ENCODE data around the gene FGFRL1.
A peak's percentile ranks its signal among the peaks of the same experiment; 100 is the strongest.

FGFRL1 gene, protein sequence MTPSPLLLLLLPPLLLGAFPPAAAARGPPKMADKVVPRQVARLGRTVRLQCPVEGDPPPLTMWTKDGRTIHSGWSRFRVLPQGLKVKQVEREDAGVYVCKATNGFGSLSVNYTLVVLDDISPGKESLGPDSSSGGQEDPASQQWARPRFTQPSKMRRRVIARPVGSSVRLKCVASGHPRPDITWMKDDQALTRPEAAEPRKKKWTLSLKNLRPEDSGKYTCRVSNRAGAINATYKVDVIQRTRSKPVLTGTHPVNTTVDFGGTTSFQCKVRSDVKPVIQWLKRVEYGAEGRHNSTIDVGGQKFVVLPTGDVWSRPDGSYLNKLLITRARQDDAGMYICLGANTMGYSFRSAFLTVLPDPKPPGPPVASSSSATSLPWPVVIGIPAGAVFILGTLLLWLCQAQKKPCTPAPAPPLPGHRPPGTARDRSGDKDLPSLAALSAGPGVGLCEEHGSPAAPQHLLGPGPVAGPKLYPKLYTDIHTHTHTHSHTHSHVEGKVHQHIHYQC

DNA sequence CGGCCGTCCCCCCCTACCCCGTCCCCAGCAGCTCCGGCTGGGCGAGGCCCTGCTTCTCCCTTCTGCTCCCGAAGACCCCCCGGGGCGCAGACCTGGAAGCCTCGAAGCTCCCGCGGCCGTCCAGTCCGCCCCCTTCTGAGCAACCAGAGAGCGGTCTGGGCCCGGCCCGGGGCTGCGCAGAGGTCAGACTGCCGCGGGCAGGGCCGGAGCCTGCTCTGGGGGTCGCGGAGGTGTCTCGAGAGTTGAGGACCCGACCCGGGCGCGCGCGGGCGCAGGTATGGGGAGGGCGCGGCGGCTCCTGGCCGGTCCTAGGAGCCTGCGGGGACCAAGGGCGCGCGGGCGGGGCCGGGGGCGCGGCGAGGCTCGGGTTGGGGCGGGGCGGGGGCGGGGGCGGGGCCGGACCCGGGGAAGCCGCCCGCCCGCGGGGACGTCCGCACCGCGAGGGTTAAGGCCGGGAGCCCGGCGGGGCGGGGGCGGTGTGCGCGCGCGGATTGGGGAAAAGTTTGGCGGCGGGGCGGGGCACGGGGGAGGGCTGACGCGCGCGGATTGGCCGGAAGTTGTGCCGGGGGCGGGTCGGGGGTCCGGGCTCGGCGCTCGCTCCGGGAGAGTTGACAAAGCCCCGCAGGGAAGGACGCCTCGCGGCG is at the start of gene FGFRL1:
FGFRL1 (plus strand) TSS at position 605 of the 644 bp plus-strand sequence. CDS start 860 bp downstream, outside the sequence.
- peak; percentile 58 for DNase-seq

DNA sequence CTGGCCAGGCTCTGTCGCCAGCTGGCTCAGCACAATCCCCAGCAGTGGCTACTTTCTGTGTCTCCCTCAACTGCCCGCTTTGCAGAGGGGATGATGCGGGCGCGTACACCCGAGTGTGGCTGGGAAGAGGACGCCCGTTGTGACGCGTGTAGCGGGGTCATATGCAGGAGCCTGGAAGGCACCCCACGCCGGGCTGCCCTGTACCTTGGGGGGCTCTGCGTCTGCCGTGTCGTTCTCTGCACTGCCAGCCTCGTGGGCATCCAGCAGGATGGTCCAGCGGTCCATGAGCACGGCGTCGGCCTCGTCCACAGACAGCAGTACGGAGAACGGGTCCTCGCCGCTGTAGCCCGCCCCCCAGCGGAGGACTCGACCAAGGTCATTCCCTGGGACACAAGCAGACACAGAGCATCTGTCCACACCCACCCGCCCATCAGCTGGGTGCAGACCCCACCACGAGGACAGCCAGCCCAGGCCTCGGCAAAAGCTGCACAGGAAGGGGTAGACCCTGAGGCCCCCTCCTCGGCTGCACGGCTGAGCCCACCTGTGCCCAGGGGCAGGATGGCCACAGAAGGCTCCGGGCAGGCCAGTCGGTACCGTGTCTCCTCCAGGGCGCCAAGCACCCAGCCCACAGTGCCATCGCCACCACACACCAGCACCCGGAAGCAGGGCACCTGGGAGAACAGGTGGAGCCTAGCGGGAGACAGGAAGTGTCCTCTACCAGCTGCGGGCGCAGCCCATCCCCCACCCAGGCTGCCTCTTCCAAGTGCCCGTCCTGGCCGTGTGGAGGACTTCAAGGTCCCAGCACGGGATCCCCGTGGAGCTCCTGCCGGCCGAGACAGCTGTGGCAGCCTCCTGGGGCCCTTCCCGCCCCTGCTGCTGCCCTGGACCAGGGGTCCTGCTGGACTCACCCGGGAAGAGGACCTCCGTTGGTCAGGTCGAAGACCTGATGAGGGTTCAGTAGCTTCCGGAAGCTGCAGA is 48.9 kb upstream of the FGFRL1 start:
- DNase-seq = no peak

DNA sequence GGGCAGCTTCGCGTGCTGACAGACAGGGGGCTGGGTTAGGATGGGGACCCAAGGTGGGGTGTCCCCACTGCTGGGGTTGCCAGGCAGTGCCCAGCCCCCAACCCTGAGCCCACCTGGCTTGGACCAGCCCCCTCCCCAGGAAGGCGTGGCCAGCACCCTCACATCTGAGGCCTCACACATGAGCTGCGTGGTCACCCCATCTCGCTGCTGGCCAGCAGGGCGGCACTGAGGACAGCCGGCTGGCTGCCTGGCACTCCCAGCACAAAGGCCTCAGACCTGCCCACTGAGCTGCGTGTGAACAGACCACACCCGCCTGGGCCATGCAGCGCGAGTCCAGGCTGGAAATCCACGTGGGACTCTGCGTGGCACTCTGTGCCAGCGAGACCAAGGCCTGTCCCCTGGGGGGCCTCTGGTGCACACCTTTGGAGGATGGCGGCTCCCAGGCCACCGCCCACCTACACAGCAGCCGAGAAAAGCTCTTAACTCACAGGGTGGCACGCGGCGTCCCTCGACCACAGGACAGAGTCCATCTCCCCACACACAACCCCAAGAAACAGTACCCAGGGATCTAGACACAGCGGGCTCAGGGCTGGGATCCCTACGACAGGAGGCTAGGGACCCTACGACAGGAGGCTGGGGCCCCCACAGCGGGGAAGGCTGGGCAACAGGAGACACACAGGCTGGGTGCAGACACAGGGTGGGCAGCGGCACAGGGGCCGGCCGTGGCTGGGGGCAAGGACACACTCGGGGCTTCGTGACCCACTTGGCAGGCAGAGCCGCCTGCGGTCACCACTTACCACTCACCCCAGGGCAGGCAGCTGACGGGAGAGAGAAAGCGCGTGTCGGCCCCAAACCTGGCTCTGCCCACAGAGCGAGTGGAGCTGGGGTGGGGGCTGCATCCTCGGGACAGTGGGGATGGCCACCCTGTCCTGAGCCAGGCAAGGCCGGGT is 47.9 kb upstream of the FGFRL1 start:
- DNase-seq = no peak

DNA sequence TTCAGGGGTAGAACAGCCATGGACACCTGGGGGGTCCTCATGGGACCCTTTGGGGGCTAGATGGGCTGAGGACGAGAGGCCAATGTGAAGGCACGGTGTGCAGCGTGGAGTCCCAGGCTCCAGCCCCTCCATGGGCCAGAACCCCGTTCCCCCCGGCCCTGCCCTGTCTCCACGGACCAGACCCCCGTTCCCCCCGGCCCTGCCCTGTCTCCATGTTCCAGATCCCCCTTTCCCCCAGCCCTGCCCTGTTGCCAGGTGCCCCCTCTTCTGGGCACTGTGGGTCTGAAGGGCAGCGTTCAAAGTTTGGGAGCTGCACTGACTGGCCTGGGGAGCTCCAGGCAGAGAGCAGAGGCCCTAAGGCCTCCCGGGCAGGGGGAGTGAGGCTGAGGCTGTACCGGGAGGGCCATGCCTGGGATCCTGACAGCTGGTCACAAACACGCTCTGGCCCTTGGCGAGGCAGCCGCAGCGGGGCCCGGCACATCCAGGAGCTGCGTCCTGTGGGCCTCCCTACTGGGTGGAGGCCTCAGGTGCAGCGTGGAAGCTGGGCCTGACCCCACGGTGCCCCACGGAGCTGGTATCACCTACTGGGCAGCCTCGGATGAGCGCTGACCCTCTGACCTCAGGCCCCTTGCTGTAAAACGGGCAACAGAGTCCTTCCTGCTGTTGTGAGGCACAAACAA is 46.9 kb upstream of the FGFRL1 start:
- no peak for DNase-seq

DNA sequence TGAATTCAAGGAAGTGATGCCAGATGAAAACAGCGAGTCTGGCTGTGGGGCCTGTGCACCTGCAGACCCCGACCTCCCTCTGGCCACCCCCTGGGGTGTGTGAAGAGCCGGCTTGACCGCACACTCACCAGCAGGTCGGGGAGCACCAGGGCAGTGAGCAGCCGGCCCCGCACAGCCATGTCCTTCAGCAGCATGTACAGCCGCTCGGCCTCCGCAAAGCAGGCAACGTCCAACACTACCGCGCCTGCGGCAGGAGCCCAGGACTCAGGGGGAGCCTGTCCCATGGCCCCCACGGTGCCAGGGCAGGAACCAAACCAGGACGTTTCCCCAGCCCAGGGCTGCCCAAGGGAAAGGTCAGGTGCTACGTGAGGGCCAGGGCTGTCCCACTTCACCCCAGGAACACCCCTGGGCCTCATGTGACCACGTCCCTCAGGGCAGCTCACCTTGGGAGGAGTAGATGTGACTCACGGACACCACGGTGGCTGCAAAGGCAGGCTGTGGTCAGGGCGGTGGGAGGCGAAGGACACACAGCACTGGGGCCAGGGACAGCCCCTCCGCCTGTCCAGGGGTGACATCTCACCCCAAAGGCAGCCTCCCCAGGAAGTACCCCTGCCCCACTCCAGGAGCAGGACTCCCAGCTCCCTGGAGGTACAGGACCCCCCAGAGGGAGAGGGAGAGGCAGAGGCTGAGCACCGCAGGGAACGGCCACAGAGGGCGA is 46.2 kb upstream of the FGFRL1 start:
- DNase-seq = no peak

DNA sequence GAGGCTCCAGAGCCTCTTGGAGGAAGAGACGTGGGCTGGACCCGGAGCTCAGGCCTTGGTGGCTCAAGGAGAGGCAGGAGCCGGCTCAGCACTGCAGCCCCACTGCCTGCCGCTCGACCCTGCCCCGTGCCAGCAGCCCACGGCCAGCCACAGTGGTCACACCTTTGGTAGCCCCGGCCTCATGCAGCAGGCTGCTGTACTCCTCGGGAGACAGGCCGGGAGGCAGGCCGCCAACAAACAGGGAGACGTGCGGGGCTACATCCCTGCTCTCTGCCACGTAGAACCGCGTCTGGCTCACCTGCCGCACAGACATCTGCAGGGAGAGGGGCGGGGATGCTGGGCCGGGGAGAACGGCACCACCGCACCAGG is 45.7 kb upstream of the FGFRL1 start:
- no peak for DNase-seq

DNA sequence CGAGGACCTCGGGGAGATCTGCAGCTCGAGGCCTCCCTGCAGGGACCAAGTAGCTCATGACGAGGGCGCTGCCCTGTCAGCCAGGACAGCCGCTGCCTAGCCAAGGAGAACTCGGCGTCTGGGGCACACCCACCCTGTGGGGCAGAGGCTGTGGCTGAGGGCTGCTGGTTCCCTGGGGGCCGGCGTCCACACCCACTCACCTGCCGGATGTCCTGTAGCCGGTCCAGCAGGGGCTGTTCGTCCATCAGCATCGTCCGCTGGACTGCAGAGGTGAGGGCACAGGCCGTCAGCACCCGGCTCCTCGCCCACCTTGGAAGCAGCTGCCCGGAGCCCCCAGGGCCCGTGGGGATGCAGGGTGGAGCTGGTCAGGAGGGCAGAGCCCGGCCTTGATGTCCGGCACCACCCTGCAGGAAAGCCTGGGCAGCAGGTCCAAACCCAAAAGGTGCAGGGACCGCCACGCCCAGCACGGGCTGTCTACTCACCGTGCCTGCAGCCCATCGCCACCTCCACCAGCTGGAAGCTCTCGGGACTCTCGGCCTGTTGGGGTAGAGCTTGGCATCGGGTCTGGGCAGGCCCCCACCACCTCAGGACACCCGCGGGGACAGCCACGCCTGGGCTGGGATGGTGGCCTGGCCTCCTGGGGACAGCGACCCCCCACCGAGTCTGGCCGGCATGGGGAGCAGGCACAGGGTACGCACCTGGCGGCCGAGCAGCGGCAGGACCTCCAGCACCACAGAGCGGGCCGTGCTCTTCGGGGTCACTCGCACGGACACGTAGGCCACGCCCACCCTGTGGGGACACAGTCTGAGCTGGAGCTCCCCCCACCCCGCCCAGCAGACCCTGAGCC is 44.9 kb upstream of the FGFRL1 start:
- DNase-seq = no peak

DNA sequence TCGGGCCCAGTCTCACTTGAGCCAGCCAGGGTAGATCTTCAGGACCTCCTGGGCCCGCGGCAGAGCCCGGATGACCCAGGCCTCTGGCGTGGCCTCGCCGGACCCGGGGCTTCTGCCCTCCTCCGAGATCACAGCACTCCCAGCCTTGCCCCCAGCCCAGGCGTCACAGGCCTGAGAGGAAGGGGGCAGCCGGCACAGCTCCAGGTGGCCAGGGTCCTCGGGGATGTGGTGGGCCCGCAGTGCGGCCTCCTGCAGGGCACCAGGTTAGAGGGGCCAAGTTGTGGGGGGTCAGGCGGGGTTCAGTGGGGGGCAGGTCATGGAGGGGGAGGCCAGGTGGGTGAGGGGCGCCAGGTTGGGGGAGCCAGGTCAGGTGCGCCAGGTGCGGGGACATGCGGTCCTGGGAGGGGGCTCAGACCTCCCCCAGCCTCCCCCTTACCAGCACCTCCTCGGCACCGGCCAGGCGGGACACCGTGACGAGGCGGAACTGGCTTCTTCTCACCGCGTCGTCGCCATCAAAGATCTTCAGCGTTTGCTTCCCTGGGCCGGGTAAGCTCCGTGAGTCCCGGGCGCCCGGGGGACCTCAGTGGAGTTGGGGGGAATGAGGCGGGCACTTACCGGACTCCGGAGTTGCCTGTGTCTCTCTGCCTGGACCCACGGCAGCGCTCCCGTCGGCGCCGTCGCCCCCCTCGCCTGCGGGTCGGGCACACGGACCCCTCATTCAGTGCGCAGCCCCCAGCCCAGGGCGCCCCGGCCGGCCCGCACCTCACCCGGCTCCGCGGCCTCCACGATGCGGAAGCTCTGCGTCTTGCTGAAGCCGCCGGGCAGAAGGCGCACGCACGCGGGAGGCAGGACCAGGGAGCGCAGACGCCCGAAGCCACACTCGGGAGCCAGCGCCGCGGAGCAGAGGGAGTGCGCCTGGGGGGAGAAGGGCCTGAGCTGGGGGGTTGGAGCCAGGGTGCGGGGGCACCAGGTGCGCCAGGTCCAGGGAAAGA is 44.0 kb upstream of the FGFRL1 start:
- no peak for DNase-seq

DNA sequence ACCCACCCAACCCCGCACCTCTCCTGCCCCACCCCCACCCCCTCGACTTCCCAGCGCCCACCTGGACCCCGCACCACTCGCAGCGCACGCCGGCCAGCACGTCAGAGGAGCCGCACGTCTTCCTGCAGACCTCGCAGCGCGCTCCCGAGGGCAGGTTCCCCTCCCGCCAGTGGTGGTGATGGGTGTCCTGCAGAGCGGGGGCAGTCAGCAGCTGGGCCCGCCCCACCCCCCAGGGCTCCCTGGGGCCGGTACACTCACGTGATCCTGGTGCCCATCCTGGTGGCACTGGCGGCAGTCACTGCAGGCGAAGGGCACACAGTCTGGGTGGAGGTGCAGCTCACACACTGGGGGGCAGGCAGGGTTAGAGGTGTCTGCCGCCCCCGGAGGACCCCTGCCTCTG is 43.2 kb upstream of the FGFRL1 start:
- DNase-seq = no peak

DNA sequence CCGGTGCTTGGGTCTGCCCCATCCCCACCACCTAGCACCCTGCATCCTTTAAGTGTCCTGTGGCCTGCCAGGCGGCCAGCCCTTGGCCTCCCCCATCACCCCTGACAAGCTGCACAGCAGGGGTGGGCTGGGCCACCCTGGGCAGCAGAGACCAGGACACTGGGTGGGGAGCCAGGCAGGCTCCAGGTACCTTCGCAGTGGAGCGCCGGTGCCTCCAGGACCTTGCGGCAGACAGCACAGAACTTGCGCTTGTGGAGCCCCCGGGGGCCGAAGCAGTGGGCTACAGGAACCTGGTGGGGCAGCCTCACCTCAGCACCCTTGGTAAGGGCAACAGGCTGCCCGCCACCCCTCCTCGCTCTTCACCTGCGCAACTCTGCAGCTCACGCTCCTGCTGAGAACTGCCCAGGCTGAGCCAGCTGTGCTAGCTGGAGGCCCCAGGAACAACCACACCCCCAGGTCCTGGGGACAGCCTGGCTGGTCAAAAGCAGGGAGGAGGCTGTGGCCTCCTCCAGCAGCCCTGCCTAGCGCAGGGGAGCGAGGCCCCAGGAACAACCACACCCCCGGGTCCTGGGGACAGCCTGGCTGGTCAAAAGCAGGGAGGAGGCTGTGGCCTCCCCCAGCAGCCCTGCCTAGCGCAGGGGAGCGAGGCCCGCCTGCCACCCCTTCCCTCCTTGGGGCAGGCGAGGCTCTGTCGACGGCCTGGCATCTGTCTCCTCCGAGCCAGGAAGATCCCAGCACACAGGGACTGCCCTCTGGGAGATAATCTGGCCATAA is 42.6 kb upstream of the FGFRL1 start:
- no peak for DNase-seq

DNA sequence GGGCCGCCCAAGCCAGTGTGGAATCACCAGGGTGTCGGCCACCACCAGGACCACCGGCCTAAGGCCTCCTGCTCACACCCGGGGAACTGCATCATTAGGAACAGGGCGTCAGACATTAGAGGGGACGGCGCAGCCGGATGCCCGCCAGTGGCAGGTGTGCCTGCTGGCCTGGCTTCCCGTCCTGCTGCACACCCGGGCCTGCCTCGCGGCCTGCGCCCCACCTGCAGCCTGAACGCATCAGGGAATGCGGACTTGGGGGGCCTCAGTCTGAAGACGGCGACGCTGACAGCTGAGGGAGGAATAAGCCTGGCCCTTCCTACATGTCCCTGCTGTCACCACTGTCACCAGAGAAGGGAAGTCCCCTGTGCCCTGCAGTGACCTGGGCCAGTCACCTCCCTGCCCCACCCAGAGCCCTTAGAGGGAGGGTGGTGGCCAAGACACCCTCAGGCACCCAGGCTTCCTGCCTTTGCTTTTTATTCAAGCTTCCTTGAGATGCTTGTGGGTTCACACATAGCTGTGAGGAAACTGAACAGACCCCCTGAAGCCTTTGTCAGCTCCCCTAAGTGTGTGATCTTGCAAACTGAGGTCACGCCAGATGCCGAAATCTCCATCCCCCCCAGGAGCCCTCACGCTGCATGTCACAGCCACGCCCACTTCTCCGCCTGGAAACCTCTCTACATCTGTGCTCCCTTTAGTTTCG is 41.2 kb upstream of the FGFRL1 start:
- DNase-seq = no peak

DNA sequence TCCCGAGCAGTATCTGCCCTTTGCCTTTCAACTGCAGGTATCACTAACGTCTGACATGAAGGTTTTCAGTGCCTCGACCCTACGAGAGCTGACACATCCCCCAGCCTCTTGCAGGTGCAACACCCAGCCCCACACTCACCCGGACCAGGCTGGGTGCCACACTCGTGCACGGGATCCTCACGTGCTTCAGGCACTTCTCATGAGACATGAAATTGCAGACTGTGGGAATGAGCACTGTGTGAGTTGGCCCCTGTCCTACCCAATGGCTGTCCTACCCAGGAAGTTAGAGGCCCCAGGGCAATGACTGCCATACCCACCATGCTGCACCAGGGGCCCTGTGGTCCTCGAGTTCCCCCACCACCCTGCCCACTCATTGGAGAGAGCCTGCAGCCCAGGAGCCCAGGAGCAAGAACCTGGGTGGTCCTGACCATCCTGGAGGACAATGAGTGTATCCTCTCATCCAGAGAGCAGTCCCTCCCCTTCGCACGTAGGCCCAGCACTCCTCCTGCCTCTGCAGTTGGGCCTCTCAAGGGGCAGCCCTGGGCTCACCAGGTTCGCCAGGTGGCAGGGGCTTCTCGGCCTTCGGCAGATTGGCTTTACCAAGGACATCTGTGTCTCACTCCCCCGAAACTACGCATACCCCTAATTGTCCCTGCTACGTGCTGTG is 40.4 kb upstream of the FGFRL1 start:
- no peak for DNase-seq

DNA sequence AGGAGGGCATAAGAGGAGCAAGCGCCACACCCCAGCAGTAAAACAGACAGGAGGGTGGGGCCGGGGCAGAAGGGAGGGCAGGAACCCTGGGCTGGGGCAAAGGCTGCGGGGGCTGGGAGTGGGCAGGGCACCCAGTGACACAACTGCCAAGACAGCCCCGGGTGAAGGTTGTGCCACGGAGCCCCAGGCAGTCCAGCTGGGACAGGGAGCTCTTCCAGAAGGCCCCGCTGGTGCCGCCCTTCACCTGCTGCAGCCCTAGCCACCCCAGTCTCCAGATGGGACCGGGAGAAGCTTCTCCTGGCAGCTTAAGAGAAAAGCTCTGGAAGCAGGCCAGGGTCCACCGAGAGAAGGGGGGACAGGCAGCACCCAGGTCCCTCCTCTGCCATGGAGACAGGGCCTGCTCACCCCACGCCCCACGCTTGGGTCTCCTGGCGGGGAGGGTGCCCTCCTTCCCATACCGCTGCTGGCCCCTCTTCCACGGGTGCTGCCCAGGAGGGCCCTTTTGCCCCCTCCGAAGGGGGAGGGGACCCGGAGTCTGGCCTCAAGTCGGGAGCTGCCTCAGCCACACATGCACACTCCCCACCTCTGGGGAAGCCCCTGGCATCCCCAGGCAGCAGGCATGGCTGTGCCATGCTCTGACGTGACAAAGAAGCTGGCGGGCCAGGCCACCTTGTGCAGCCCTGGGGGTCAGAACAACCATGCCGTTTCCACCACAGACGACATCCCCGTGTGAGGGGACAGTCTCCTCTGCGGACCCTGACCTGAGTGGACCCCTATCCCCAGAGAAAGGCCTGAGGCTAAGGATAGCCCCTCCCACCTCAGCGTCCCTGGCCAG is 39.5 kb upstream of the FGFRL1 start:
- no peak for DNase-seq

DNA sequence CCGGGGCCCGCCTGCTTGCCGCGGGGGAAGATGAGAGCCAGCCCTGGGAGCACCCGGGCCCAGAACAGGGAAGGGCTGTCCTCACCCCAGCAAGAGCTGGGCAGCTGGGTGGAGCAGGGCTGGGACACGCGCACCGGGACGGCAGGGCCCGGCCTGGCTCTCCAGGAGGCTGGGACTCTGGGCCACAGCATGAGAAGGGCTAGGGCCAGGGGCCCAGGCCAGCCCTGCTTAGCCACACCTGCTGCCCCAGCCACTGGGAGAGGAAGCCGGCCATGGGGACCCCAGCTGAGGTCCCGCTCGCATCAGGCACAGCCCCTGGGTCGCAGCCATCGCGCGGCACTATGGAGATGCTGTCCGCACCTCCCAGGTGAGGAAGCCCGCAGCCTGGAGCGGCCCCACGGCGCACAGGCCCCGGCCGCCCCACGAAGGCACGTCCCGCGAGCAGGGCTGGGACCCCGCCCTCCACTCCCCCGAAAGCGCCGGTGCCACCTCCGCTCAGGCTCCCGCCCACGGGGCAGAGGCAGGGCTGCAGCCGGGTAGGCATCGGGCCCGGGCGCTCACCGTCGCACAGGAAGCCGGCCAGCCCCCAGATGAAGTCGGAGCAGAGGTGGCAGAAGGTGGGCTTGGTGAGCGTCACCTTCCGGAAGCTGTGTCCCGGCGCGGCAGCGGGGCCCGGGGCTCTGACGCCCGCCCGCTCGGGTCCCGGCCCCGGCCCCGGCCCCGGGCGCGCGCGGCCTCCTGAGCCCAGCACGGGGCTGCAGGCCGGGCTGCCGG is 38.6 kb upstream of the FGFRL1 start:
- no peak for DNase-seq
